NK-92 (cell line): ENCODE data around the gene DUOXA2.
"Not testable (repeated sequence)": the region's sequence is repeated elsewhere in the genome, so short reads cannot be mapped to it uniquely, and the experiment has no call there.

Experiments used
- DNase-seq: peaks from one replicate; lab custom pipeline; 2025; ENCODE audit not compliant: unreplicated experiment; lab: John Stamatoyannopoulos, UW

Gene DUOXA2

DNA sequence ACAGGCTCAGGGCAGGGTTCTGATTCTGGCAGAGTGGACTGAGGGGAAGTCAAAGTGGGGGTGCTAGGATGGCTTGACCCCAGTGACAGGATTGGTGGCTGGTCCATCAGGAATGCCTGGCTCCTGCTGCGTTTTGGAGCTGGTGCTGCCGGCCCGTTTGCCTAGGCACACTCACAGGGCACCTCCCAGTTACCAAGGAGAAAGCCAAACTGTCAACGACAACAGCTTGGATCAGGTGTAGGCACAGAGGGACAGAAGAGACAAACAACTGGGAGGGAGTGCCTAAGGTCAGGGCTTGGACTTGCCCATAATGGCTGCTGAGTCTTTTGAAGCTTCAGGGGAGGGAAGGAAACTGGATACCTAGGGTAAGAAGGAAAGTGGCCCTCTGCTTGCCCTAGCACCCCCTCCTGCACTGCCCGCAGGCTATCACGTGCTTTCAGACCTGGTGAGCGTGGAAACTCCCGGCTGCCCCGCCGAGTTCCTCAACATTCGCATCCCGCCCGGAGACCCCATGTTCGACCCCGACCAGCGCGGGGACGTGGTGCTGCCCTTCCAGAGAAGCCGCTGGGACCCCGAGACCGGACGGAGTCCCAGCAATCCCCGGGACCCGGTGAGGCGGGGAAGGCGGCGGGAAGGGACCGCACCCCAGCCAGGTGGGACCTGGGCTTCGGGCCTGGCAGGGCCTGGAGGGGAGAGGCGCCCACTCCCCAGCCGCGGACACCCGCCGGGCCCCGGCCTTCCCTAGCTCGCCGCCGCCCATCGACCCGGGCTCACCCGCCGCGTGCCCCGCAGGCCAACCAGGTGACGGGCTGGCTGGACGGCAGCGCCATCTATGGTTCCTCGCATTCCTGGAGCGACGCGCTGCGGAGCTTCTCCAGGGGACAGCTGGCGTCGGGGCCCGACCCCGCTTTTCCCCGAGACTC lies 20.8 kb downstream of the DUOXA2 start:
- DNase-seq: no peak

GRCh38 chr15:45135705-45136377 lies 21.7 kb downstream of the DUOXA2 start:
- not testable (repeated sequence) for DNase-seq

DNA sequence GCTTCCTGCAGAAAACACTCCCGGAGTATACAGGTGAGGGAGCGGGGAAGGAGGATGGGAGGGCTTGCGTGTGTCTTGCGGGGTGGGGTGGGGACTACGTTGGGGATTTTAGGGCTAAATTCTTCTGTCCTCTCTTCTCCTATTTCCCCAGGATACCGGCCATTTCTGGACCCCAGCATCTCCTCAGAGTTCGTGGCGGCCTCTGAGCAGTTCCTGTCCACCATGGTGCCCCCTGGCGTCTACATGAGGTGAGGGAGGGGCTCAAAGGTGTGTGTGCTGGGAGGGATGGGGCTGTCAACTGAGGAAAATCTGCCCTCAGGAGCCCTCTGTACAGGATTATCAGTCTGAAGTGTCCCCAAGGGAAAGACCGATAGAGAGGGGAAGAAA lies 22.2 kb downstream of the DUOXA2 start:
- DNase-seq: no peak

DNA sequence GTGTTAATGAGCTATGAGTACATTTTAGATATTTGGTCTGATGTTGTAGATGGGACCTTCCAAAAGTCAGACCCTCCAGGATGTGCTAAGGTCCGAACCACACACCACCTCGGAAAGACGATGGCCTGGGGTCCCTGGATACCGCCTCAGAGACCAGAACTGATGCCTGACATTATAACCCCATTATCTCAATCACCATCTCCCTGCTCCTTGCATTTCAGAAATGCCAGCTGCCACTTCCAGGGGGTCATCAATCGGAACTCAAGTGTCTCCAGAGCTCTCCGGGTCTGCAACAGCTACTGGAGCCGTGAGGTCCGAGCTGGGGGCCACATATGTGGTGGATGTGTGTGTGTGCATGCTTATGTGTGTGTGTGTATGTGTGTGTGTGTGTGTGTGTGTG lies 23.6 kb downstream of the DUOXA2 start:
- no peak for DNase-seq

GRCh38 chr15:45138814-45139765 lies 25.0 kb downstream of the DUOXA2 start:
- DNase-seq: no peak

- DNase-seq: no peak
These were observed 25.6 kb downstream of the DUOXA2 start for GRCh38 chr15:45139770-45140169.

DNA sequence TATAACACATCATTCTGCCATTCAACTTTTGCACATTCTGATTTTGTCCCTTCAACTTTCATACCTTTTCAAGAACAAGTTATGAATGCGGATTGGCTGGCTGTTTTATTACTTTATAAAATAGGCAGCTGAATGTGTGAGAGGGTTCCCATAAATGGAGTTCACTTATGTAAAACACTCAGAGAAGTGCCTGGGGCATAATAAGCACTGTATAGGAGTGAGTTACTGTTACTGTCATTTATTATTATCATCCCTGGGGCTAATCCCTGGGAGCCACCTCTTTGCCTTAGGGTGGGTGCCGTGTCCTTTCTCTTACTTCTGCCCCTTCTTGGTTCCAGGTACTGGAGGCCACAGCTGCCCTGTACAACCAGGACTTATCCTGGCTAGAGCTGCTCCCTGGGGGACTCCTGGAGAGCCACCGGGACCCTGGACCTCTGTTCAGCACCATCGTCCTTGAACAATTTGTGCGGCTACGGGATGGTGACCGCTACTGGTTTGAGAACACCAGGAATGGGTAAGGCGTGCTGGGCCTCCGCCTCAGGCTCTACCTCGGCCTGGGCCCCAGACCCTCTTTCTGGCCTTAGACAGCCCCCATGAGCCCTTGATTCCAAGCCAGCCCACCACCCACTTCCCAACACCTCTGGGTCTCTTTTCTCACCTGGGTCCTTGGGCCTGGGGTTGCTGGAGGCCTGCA lies 26.6 kb downstream of the DUOXA2 start:
- no peak for DNase-seq

DNA sequence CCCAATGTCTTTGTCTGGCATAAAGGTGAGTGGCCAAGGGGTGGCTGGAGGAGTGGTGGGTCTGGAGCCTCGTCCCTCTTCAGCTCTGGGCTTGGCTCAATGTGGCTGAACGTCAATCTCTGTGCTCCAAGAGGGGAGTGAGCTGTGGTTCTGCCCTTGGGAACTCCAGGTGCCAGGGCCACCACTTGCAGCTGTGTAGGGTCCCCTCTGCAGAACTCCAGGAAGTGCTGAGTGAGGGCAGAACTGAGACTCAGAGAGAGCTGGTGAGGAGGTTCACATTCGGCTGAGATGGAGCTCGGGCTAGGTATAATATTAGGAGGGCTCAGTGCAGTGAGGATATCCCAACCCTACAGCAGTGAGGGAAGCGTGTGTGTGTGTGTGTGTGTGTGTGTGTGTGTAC lies 27.3 kb downstream of the DUOXA2 start:
- no peak for DNase-seq

GRCh38 chr15:45143056-45143455 lies 28.9 kb downstream of the DUOXA2 start:
- DNase-seq: no peak

DNA sequence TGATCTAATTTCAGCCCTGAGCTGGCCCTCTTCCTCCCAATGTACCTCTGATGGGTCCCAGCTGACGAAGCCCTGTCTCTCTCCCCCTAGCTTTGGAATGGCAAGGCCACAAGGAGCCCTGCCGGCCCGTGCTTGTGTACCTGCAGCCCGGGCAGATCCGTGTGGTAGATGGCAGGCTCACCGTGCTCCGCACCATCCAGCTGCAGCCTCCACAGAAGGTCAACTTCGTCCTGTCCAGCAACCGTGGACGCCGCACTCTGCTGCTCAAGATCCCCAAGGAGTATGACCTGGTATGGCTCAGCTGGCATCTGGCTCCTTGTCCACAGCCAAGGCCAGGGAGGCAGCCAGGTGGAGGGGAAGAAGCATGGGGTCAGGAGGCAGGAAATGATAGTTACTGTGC lies 29.8 kb downstream of the DUOXA2 start:
- no peak for DNase-seq

GRCh38 chr15:45144775-45145174 lies 30.6 kb downstream of the DUOXA2 start:
- DNase-seq: no peak

DNA sequence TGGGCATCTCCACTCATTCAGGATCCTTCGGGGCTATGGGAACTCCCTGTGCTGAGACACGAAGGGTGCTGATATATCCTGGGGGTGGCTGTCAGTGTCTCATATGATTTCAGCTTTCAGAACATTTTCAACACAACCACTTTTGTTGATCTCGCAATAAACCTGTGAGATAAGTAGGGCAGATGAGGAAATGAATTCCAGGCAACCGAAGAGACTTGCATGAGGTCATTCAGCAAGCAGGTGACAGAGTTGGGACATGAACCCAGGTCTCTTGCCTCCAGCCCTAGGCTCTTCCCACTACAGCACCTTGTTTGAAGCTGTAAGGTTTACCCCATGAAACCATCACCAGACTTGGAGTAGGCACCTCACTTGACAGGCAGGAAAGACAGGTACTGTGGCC lies 32.3 kb downstream of the DUOXA2 start:
- no peak for DNase-seq

- no peak for DNase-seq
These were observed 33.5 kb downstream of the DUOXA2 start for GRCh38 chr15:45147606-45148005.

DNA sequence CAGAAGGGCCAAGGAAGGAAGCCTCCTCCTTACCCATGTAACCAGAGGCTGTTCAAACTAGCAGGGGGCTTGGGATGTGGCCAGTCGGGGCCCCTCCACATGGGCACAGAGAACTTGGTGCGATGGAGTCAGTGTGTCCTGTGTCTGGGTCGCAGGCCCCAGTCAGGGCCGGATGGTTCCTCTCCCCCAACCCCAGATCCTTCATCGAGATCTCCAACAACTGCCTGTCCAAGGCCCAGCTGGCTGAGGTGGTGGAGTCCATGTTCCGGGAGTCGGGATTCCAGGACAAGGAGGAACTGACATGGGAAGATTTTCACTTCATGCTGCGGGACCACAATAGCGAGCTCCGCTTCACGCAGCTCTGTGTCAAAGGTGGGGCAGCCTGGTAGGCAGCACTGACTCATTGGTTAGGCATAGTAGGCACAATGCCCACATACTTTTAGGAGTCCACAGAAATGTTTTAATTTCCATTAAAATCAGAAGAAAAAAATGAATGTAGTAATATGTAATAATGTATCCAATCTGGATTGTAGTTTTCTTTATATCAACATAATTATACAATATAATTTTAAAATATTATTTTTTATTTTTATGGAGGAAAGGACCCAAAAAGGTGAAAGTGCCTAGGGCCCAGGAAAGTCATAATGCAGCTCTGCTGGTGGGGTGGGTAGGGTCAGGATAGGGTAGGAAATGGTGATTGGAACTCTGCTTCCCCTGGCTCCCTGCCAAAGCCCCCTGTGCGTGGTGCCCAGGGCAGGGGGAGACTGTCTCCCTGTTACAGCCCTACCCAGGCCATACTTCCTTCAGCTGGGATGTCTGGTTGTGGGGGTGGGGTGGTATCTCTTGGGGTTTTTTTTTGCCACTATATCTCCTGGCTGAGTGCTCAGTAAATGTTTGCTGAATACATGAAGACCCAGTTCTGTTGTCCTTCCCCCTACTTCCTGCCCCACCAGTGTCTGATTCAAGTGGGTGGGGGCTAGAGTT lies 34.2 kb downstream of the DUOXA2 start:
- no peak for DNase-seq

- no peak for DNase-seq
These were observed 34.9 kb downstream of the DUOXA2 start for GRCh38 chr15:45149060-45149459.

DNA sequence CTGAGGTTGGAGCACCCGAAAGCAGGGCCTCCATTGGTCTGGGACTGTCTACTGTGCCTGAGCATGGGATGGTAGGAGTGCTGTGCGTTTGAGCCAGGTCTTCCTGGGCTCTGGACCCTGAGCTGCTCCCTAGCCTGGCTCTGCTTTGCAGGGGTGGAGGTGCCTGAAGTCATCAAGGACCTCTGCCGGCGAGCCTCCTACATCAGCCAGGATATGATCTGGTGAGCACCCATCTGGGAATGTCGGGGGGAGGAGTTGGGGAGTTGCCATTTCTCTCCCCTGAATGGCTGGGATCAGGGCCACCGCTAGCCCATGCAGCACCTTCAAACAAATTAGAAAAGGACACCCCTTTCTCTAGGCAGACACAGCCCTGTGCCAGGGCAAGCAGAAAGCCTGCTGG lies 36.4 kb downstream of the DUOXA2 start:
- no peak for DNase-seq

DNA sequence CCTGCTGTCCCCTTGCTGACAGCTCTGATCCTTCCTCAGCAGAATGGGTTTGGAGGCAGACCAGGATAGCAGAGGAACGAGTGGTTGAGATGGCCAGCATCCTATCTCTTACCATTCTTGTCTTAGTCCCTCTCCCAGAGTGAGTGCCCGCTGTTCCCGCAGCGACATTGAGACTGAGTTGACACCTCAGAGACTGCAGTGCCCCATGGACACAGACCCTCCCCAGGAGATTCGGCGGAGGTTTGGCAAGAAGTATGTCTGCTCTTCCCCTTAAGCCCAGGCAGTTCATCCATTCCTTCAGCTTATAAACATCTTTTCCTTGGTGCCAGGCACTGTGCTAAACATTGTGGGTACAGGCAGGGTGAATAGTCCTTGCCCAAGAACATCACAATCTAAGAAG lies 36.9 kb downstream of the DUOXA2 start:
- DNase-seq: no peak

DNA sequence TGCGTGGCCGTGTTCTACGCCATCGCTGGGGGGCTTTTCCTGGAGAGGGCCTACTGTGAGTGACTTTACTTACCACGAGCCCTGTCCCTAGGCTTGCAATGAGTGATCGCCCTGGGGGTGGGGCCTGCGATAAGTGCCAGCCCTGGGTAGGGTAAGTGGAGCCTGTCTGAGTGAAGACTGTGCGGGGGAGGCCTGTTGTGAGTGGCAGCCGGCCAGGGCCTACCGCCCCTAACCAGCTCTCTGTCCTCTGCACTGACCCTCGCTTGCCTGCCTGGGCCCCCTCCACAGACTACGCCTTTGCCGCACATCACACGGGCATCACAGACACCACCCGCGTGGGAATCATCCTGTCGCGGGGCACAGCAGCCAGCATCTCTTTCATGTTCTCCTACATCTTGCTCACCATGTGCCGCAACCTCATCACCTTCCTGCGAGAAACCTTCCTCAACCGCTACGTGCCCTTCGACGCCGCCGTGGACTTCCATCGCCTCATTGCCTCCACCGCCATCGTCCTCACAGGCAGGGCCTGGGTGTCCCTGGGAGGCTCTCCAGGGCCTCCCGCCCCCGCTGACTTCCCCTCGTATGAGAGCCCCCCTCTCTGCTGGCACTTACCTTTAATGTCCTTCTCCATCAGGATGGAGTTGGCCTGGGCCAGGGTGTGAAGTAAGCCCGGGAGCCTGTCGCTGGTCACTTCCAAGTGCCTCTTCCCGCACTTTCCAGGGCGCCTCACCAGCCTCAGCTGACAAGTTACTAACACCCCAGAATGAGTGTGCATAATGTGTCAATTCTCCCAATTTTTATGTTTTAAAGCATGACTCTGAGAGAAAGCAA lies 38.1 kb downstream of the DUOXA2 start:
- DNase-seq: no peak

DNA sequence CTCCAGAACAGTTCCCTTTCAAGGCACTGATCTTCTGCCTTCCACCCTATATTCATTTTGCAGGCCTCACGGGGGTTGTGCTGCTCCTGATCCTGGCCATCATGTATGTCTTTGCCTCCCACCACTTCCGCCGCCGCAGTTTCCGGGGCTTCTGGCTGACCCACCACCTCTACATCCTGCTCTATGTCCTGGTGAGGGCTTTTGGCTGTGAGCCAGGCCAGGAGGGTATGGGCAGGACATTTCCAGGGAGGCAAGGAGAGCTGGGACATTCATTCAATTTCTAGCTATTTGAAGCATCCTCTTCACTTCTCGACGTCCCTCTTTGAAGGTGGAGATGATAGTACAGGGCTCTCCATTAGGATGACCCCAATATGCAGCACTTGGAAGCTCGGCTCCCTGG lies 41.6 kb downstream of the DUOXA2 start:
- no peak for DNase-seq
